HEK293 (cell line): ENCODE data around the gene VASH2.

ENCODE experiments used
- CTCF ChIA-PET: fragments of 350-600 bp; formaldehyde crosslinking; extraction: SDS; loops from one replicate; lab custom pipeline; 2021; ENCODE audit warnings: antibody characterized with exemption; lab: Yijun Ruan, JAX
- POLR2A ChIA-PET: fragments of 300-600 bp; formaldehyde crosslinking; extraction: SDS; loops from one replicate; lab custom pipeline; 2020; ENCODE audit warnings: antibody characterized with exemption, inconsistent platforms; lab: Yijun Ruan, JAX
- H3K27ac ChIP-seq: fragments of 200-500 bp; sonication (Bioruptor generic); 2 replicates; pipeline ENCODE4 v1.5.1; 2014; ENCODE audit warnings: low read depth, low read length, control low read depth, inconsistent platforms; ENCODE audit errors: extremely low read depth
- H3K36me3 ChIP-seq, 2 experiments: fragments of 200-500 bp in 1 of 2; sonication (Bioruptor generic) in 1 of 2; 1 replicate in 1 of 2; 2 replicates in 1 of 2; pipeline ENCODE4 v1.5.1; 2014 to 2017; ENCODE audit warnings: inconsistent platforms in 2 of 2, low read length in 2 of 2; ENCODE audit not compliant: control insufficient read depth in 2 of 2, insufficient read depth in 1 of 2
- H3K4me1 ChIP-seq: fragments of 200-500 bp; sonication (Bioruptor generic); 2 replicates; pipeline ENCODE4 v1.5.1; 2014; ENCODE audit warnings: mild to moderate bottlenecking, low read length, inconsistent platforms; ENCODE audit not compliant: control insufficient read depth, insufficient read depth
- H3K4me3 ChIP-seq: 2 replicates; pipeline ENCODE4 v1.5.1; 2011; ENCODE audit warnings: low read depth, mild to moderate bottlenecking, control low read depth, low read length, moderate library complexity
- H3K9me3 ChIP-seq: fragments of 200-500 bp; sonication (Bioruptor generic); 2 replicates; pipeline ENCODE4 v1.5.1; 2014; ENCODE audit warnings: low read depth, low read length, inconsistent platforms; ENCODE audit not compliant: control insufficient read depth, insufficient read depth
- EGR2 ChIP-seq: fragments of 450-650 bp; formaldehyde crosslinking; IDR thresholded peaks from 2 replicates; pipeline ENCODE4 v1.5.1; 2016; ENCODE audit warnings: low read depth, missing biosample characterization, missing genetic modification characterization
- MYNN ChIP-seq: fragments of 450-650 bp; formaldehyde crosslinking; IDR thresholded peaks from 2 replicates; pipeline ENCODE4 v1.5.1; 2016; ENCODE audit warnings: missing biosample characterization, missing genetic modification characterization, borderline replicate concordance
- RBAK ChIP-seq: fragments of 450-650 bp; formaldehyde crosslinking; IDR thresholded peaks from 2 replicates; pipeline ENCODE4 v1.5.1; 2016; ENCODE audit warnings: missing biosample characterization, missing genetic modification characterization
- SP2 ChIP-seq: fragments of 450-650 bp; formaldehyde crosslinking; IDR thresholded peaks from 2 replicates; pipeline ENCODE4 v1.5.1; 2016; ENCODE audit warnings: missing biosample characterization, missing genetic modification characterization
- ZBTB21 ChIP-seq: fragments of 450-650 bp; formaldehyde crosslinking; IDR thresholded peaks from 2 replicates; pipeline ENCODE4 v1.5.1; 2017; ENCODE audit warnings: missing biosample characterization, missing genetic modification characterization
- ZNF140 ChIP-seq: fragments of 450-650 bp; formaldehyde crosslinking; IDR thresholded peaks from 2 replicates; pipeline ENCODE4 v1.5.1; 2016; ENCODE audit warnings: missing biosample characterization, missing genetic modification characterization
- ZNF16 ChIP-seq: fragments of 450-650 bp; formaldehyde crosslinking; IDR thresholded peaks from 2 replicates; pipeline ENCODE4 v1.5.1; 2016; ENCODE audit warnings: low read depth, missing biosample characterization, missing genetic modification characterization
- ZNF366 ChIP-seq: fragments of 450-650 bp; formaldehyde crosslinking; conservative IDR thresholded peaks from 2 replicates; pipeline ENCODE4 v1.5.1; 2016; ENCODE audit warnings: missing biosample characterization, missing genetic modification characterization
- ZNF394 ChIP-seq: fragments of 450-650 bp; formaldehyde crosslinking; IDR thresholded peaks from 2 replicates; pipeline ENCODE4 v1.5.1; 2016; ENCODE audit warnings: missing biosample characterization, missing genetic modification characterization, mild to moderate bottlenecking, moderate library complexity, borderline replicate concordance
- ZNF473 ChIP-seq: fragments of 450-650 bp; formaldehyde crosslinking; IDR thresholded peaks from 2 replicates; pipeline ENCODE4 v1.5.1; 2017; ENCODE audit warnings: missing biosample characterization, missing genetic modification characterization
- ZNF629 ChIP-seq: fragments of 450-650 bp; formaldehyde crosslinking; IDR thresholded peaks from 2 replicates; pipeline ENCODE4 v1.5.1; 2017; ENCODE audit warnings: missing biosample characterization, missing genetic modification characterization
- ZNF654 ChIP-seq: fragments of 450-650 bp; formaldehyde crosslinking; IDR thresholded peaks from 2 replicates; pipeline ENCODE4 v1.5.1; 2016; ENCODE audit warnings: low read depth, missing biosample characterization, missing genetic modification characterization
- ZNF776 ChIP-seq: fragments of 450-650 bp; formaldehyde crosslinking; IDR thresholded peaks from 2 replicates; pipeline ENCODE4 v1.5.0; 2017; ENCODE audit warnings: missing biosample characterization, missing genetic modification characterization, borderline replicate concordance
- TF ChIP-seq, protein P1 (sequence below): fragments of 450-650 bp; formaldehyde crosslinking; IDR thresholded peaks from 2 replicates; pipeline ENCODE4 v1.5.1; 2016; ENCODE audit warnings: missing biosample characterization, missing genetic modification characterization
- TF ChIP-seq, protein P2 (sequence below): fragments of 450-650 bp; formaldehyde crosslinking; IDR thresholded peaks from 2 replicates; pipeline ENCODE4 v1.5.1; 2017; ENCODE audit warnings: missing biosample characterization, missing genetic modification characterization
- TF ChIP-seq, protein P3 (sequence below): fragments of 450-650 bp; formaldehyde crosslinking; IDR thresholded peaks from 2 replicates; pipeline ENCODE4 v1.5.1; 2017; ENCODE audit warnings: missing biosample characterization, missing genetic modification characterization

Gene VASH2

DNA sequence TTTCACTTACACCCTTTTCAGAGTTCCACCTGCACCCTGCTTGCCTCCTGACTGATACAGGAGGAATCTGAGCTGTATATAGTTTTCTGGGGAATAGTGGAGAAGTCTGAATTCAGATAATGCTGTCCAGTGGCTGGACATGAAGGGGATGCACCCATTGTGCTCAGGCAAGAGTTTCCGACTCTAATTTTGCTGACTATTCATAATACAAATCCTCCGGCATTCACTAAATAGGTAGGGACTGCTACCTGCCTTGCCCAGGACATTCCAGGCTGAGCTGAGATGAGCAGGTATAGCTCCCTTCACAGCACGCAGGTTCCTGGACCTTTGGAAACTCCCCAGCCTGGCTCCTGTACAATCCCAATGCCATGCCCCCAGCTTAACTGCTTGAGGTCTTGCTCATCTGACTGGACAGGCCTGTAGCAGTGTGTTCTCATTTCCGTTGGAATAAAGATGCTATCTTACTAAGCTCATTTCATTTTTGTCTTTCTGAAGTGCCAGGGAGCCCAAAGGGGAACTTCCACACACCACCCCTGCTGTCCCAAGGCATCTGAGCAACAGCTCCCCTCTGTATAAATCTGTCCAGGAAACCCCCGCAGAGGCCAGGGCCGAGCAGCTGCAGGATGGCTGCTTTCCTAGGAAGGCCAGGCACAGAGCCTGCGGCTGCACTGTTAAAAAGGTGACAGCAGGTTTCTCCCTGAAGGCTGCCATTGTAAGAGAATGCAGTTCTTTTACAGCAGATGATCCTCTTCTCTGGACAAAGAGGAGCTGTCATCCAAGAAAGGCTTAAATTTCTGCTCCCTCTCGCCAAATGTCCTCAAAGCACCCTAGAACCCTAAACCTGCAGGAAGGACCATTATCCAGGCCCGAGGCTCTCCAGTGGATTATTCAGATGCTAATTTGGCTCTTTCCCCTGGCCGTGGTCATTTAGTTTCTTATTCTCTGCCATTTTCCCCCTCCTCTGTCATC lies 21.7 kb upstream of the VASH2 start (continued):
- TF ChIP-seq ZNF16 (tag by site-specific recombination), result no peak

DNA sequence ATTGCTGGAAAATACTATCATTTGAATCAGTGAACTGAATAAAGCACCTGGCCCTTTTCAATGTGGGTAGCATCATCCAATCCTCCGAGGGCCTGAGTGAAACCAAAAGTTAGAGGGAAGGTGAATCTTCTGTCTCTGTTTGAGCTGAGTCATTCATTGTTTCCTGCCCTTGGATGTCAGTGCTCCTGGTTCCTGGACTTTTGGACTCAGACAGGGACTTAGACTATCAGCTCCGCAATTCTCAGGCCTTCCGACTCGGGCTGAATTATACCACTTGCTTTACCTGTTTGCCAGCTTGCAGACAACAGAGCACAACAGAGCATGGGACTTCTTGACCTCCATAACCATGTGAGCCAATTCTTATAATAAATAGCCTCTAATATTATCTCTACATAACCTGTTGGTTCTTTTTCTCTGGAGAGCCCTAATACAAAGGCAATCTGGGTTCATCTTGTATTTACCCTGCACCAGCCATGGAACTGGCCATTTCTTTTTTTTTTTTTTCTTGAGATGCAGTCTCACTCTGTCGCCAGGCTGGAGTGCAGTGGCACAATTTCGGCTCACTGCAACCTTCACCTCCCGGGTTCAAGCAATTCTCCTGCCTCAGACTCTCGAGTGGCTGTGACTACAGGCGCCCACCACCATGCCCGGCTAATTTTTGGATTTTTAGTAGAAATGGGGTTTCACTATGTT lies 19.2 kb upstream of the VASH2 start:
- ChIA-PET CTCF (interaction anchor here (1.2 kb wide), 1 partner anchor 10 kb away, joined by 3 read pairs; no protein-coding TSS in a partner anchor), POLR2A (no interaction called here)
- TF ChIP-seq ZNF776 (tag by site-specific recombination) (no peak), ZNF473 (tag by site-specific recombination) (no peak), RBAK (tag by site-specific recombination) (no peak), ZNF654 (tag by site-specific recombination) (no peak), ZNF366 (tag by site-specific recombination) (no peak), MYNN (tag by site-specific recombination) (no peak), ZNF629 (tag by site-specific recombination) (no peak)
- TF ChIP-seq, protein P1, sequence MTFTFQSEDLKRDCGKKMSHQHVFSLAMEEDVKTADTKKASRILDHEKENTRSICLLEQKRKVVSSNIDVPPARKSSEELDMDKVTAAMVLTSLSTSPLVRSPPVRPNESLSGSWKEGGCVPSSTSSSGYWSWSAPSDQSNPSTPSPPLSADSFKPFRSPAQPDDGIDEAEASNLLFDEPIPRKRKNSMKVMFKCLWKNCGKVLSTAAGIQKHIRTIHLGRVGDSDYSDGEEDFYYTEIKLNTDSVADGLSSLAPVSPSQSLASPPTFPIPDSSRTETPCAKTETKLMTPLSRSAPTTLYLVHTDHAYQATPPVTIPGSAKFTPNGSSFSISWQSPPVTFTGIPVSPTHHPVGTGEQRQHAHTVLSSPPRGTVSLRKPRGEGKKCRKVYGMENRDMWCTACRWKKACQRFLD (tag by site-specific recombination), result no peak
- no peaks in the 10 kb centered on the region for H3K36me3 ChIP-seq
- H3K4me1 ChIP-seq, result no peaks in the 10 kb centered on the region
- H3K4me3 ChIP-seq, result no peak overlapping the region
- H3K27ac ChIP-seq, result no peak overlapping the region
- H3K9me3 ChIP-seq, result no peaks in the 10 kb centered on the region

DNA sequence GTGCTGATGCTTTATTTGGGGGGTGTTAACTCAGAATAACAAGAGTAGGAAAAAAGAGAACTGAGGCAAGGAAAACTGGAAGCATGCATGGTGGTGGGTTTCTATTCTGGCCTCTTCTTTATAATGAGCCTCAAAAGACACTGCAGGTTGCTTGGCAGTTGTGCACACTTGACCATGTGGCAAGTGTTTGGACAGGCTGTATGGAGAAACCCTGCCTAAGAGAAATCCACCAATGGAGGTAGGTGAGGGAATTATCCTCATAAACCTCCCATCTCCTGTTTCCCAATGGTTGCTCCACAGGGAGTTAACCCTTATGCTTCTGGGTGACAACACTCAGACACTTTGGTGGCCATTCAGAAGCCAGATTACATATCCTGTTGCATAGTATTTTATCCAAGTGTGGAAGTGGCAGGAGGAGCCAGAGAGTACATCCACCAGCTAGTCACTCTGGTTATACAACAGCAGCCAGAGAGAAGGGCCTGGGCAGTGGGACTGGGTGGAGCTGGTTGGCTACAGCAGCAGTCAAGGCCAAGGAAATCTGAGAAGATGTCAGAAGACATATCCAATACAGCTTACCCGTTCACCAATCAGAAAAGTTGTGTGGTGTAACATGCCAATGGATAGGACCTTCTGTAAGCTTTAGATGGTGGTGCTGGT lies 16.4 kb upstream of the VASH2 start:
- POLR2A ChIA-PET, result interaction anchor here (1.6 kb wide), 1 partner anchor 76 kb away, joined by 4 read pairs; the partner anchor contains the start of gene FLVCR1
- Histone ChIP-seq H3K36me3 (no peaks in the 10 kb centered on the region), H3K4me3 (no peak overlapping the region), H3K27ac (no peak overlapping the region), H3K9me3 (no peaks in the 10 kb centered on the region), H3K4me1 (no peaks in the 10 kb centered on the region)
- CTCF ChIA-PET, result interaction anchor here (0.6 kb wide), 1 partner anchor 1286 kb away, joined by 3 read pairs; no protein-coding TSS in a partner anchor
- TF ChIP-seq SP2 (tag by site-specific recombination) (no peak), ZBTB21 (tag by site-specific recombination) (no peak), ZNF394 (tag by site-specific recombination) (no peak), EGR2 (tag by site-specific recombination) (no peak), ZNF140 (no peak)
- TF ChIP-seq, protein P2, sequence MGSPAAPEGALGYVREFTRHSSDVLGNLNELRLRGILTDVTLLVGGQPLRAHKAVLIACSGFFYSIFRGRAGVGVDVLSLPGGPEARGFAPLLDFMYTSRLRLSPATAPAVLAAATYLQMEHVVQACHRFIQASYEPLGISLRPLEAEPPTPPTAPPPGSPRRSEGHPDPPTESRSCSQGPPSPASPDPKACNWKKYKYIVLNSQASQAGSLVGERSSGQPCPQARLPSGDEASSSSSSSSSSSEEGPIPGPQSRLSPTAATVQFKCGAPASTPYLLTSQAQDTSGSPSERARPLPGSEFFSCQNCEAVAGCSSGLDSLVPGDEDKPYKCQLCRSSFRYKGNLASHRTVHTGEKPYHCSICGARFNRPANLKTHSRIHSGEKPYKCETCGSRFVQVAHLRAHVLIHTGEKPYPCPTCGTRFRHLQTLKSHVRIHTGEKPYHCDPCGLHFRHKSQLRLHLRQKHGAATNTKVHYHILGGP (tag by site-specific recombination), result no peak
- TF ChIP-seq, protein P3, sequence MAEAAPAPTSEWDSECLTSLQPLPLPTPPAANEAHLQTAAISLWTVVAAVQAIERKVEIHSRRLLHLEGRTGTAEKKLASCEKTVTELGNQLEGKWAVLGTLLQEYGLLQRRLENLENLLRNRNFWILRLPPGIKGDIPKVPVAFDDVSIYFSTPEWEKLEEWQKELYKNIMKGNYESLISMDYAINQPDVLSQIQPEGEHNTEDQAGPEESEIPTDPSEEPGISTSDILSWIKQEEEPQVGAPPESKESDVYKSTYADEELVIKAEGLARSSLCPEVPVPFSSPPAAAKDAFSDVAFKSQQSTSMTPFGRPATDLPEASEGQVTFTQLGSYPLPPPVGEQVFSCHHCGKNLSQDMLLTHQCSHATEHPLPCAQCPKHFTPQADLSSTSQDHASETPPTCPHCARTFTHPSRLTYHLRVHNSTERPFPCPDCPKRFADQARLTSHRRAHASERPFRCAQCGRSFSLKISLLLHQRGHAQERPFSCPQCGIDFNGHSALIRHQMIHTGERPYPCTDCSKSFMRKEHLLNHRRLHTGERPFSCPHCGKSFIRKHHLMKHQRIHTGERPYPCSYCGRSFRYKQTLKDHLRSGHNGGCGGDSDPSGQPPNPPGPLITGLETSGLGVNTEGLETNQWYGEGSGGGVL (tag by site-specific recombination), result no peak
- TF ChIP-seq, all 188 proteins: peak for 0
